GM18858 (cell line): ENCODE measurements around the gene KLKB1.
A peak's percentile ranks its signal among the peaks of the same experiment; 100 is the strongest.
"Not testable (repeated sequence)": the region's sequence is repeated elsewhere in the genome, so short reads cannot be mapped to it uniquely, and the experiment has no call there.

ENCODE experiments used
- ATAC-seq: cut with Tn5 transposase; IDR thresholded peaks from one replicate; pipeline ENCODE4 v1.9.1; 2021; ENCODE audit not compliant: unreplicated experiment

Gene KLKB1

DNA sequence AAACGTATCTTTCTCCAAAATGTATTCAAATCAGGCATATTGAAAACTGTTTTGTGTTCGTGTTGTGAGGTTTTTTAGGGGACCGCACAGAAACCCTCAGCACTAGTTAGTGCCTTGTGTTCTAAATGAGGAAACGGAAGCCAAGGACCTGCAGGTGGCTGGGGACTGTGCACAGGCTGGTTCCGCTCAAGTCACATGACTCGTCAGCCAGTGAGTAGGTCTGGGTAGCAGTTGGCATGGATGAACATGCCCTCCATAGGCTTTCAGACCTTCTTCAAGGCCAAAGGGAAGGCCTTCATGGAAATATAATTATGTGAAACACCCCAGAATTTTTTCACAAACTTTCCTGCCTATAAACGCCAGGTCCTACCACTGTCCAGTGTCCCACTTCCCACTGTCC is 37.4 kb downstream of the KLKB1 start:
- no peak for ATAC-seq

DNA sequence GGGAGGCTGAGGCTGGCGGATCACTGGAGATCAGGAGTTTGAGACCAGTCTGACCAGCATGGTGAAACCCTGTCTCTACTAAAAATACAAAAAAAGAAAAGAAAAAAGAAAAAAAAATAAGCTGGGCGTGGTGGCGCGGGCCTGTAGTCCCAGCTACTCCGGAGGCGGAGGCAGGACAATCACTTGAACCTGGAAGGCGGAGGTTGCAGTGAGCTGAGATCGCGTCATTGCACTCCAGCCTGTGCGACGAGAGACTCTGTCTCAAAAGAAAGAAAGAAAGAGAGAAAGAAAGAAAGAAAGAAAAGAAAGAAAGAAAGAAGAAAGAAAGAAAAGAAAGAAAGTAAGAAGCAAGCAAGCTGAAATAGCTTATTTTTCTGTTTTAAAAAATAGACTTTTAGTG is 37.9 kb downstream of the KLKB1 start:
- ATAC-seq, result not testable (repeated sequence)

DNA sequence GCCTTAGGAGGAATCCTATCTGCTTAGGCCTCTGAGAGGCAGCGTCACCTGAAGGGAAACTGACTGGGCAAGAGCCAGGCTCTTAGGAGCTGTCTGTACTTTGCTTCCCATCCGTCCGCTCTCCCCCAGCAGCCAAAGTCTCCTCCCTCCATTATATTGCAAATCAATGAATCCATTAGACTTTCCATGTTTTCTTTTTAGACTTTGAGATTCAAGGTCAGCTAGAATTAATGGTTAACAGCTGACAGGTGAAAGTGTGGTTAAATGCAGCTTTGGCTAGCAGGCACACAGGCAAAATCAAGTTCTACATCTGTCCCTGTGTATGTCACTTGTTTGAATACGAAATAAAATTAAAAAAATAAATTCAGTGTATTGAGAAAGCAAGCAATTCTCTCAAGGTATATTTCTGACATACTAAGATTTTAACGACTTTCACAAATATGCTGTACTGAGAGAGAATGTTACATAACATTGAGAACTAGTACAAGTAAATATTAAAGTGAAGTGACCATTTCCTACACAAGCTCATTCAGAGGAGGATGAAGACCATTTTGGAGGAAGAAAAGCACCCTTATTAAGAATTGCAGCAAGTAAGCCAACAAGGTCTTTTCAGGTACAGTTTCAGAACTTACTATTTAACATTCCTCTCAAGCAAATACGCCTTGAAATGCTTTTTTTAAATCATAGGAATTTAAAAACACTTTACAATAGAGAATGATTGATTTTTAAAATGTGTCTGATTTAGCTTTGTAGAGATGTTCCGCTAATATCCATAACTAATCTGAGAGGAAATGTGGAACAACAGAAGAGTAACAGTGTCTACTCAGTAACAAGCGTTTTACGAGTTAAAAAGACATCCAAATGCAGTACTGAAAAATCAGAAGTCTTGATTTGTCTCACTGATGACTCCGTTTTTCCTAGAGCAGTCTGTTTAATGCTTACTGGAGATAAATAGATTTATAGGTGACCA is 38.7 kb downstream of the KLKB1 start, which contains the start of gene F11:
Gene F11, plus strand, starts transcription at position 507 of the 970 bp plus-strand sequence. CDS start 948 bp downstream, outside the sequence.
- ATAC-seq, result no peak

DNA sequence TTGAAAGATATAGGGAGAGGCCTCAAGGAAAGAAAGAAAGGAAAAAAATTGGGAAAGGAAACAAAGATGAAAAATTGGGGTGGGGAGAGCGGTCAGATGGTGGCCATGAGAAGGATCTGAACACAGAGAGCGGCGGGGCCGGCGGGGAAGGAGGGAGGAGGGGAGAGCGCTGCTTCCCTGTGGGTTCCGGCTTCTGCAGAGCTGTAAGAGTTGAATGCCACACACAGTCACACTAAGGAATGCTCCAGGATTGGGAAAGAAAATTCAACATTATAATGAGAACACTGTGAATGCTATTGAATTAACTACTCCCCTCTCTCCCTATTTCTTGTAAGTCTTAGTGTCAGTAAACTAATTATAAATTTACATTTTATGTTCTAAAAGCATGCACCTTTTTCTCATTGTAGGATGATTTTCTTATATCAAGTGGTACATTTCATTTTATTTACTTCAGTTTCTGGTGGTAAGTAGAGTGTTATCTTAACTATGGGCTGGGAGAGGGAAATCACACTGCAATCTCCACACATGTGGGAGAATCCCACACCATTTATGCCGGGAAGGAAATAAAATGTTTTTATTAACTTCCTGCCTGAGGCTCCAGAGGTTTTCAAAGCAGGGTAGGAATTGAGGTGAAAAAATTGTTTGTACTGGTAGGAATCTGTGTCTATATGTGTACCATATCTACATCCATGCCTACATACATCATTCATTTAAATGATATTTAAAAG is 39.6 kb downstream of the KLKB1 start:
- ATAC-seq, result no peak

DNA sequence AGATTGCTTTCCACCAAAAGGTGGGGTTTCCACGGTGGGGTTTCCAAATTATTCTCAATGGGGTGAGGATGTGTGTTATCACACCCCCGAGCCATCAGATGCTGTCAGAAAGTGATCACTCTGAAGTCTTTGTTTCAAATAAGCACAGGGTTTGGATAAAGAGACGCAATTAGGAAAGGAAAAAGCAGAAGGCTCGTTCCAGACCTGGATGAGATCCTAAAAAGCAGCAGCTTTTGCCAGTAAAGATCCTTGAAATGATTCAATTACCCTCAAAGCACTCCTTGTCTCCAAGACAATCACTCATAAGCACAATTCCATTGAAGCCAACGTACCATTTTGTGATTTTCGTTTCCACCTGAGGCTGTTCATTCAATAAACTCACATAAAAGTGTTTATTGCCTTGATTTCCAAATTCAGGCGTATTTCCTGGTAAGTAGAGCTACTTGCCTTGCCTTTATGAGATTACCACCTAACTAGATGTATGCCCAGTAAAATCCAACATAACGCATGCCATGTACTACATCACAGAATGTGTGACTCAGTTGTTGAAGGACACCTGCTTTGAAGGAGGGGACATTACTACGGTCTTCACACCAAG is 43.9 kb downstream of the KLKB1 start:
- no peak for ATAC-seq

DNA sequence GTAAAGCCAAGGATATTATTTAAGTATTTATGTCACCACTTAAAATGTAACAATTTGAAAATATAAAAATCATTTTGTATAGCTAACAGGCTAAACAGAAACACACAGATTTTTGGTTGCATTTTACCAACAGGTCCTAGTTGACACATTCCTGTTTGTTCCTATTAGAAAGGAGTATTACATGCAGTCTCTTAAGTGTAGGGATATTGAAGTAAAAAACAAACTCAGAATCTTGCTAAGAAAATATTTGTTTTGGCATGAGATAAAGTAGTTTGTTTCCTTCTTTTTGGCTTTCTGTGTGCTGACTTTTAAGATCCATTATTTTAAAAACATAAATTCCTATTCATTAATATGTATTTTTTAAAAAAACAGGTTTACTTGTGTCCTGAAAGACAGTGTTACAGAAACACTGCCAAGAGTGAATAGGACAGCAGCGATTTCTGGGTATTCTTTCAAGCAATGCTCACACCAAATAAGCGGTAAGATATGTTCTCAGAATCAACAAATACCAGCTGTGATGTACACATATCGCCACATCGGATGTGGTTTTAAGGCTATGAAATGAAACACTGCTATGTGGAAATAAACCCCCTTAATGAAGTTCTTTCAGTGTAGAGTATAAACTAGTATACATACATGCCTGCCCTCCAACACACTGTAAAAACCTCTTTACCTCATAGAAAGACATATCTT is 45.5 kb downstream of the KLKB1 start:
- ATAC-seq, result no peak

DNA sequence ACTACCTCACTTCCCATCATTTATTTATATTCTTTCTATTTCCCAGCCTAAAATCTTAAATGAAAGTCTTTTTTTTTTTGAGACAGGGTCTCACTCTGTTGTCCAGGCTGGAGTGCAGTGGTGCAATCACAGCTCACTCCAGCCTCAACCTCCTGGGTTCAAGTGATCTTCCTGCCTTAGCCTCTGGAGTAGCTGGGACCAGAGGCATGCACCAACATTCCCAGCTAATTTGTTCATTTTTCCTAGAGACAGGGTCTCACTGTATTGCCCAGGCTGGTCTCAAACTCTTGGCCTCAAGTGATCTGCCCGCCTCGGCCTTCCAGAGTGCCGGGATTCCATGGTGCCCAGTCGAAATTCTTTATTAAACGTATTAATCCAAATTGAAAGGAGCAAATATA is 46.1 kb downstream of the KLKB1 start:
- not testable (repeated sequence) for ATAC-seq

DNA sequence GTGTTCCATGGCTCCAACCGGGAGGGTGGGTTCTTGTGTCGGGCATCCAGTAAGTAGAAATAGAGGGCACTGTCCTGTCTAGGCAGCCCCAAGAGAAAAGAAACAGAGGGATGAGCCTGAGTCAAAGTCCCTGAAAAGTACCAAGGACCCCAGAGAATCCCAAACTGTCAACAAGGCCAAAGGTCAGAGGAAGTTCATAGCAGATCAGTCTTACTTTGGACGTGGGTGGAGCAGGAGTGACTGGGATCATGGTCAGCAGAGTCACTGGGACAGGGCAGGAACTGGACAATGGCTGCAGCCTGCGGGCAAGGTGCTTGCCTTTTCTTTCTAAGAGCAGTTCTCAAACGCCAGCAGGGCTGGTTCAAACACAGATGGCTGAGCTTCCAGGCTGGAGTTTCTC is 56.0 kb downstream of the KLKB1 start:
- no peak for ATAC-seq

DNA sequence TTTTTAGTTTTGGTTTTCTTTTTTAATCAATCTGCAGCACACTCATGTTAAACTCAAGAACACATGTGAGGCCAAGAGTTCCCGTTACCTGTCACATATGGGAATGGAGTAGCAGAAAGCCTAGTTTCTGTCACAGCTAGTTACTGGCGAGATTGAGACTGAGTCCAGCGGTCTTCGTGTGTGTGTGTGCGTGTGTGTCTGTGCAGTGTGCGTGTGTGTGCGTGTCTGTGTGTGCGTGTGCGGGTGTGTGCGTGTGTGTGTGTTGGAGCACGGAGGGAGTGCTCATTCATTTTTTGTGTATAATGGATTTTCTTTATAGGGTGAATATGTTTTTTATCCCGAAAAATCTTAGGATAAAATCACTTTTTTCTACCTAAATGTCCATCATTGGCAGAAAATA is 57.8 kb downstream of the KLKB1 start:
- ATAC-seq, result no peak

DNA sequence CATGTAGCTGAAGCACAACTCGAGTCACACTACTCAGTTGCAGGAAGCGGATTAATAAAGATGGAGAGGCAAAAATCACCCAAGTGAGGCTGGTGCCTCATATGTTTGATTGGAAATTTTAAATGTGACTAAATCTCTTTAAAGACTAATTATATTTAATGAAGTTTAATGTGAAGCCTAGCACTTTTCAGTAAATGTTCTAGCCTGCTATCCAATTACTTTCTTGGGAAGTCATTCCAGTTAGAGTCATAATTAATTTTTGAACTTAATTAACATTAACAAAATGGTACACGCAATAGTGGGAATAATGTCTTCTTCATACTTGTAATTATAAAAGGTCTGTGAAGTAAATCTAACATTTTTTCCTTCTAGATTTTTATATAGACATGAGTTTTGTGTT is 59.3 kb downstream of the KLKB1 start:
- ATAC-seq, result no peak

DNA sequence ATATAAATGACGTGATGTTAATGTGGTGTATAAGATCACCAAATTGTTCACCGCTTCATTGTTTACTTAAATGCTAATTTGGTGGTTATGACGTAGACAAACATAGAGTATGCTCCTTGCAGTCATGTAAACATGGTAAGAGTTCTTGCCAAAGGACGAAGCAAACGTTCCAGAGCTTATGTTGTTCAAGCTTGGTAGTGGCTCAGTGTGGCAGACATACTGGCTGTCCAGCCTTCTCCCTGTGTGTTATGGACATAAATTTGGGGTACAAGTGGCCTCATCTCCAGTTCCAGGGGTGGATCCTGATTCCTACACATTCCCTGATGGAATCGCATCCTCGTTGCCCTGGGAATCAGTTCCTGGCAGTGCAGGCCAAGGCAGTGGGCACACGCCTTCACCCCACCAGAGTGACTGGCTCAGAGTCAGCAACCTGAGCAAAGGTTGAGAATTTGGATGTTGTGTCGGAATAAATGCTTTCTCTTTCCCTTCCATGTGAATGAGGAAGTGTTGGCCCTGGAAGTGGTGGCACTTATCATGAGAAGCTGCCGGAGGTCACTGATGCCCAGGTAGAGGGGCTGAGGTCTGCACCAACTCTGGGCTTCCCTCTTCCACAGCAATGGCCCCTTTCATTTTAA is 64.1 kb downstream of the KLKB1 start:
- no peak for ATAC-seq

DNA sequence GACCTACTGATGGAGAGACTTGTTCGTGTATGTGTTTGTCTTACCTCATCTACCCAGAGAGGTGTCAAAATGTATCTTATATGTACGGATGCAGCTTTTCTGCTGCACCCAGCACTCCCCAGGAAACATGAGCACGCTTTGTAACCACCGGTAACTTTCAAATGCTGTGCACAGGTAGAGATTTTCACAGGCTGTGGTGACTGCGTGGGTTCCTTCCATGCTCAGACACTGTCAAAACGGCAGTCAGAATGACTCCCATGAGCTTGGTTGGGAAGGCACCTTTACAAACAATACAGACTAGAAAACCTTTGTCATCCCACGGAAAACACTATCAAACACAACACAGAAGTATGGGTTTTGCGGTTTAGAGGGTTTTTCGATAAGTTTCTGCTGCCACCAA is 66.9 kb downstream of the KLKB1 start:
- no peak for ATAC-seq

DNA sequence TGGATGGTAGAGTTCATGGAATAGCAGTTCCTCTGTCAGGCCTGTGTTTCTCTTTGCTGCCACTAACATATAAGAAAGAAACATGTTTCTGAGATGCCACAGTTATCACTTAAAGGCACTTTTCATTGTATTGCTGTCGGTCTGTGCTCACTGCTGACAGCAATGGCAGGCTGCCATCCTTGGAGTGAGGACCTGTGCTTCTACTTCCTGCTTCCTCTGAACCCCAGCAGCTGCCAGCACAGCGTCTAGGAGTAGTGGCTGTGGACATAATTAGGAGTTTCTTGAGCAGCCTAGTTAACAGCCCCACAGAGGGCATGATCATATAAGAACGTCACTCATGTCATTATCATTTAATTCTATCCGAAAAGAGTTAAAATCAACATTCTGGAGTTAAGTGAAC is 69.2 kb downstream of the KLKB1 start:
- no peak for ATAC-seq

DNA sequence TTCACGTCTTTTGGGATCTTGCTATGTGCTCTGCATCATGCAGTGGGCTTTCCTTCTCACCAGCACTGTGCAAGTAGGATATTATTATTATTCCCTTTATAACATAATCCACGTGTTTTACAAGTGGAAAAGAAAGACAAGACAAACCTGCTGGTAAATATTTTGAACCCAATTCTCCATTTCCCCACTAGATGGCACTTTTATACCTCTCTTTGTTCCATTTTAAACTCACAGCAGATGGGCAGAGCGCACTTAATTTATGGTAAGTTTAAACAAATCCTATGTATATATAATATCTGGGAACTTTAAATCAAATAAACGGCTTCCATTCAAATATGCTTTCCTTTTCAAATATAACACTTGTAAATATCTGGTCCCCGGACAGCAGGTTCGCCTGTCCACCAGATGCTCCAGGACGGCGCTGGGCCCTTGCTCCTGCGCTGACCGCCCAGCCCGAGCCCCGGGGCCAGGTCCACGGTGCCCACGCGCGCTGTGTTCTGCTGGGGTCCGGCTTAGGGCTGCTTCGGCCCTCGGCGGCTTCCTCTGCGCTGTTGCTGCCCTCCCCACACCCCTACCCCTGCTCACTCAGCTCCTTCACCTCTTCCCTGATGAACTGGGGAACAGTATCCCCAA is 69.8 kb downstream of the KLKB1 start:
- ATAC-seq, result peak; percentile 40

DNA sequence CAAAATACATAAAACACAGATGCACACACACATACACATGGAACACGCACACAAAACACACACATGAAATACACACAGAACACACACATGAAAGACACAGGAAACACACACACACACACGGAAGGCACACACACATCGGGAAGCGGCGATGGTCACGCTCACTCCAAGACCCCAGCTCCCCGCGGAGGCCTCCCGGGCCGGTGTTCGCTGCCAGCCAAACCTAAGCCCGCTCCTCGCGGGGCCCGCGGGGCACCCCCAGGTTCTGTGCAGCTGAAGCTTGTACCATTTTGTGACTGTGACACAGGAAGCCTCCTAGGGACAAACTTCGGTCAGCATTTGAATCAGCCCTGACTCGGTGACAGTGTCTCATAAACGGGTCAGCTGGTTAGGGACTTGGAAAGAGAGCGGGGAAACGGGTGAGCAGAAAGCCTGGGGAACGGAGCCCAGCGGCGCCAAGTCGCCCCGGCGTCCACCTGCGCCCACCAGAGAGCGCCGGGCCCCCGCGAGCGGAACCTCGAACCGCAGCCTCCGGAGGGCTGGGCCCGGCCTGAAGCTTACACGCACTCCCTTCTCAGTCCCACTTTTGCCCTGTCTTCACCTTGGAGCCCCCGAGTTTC is 70.8 kb downstream of the KLKB1 start:
- no peak for ATAC-seq

DNA sequence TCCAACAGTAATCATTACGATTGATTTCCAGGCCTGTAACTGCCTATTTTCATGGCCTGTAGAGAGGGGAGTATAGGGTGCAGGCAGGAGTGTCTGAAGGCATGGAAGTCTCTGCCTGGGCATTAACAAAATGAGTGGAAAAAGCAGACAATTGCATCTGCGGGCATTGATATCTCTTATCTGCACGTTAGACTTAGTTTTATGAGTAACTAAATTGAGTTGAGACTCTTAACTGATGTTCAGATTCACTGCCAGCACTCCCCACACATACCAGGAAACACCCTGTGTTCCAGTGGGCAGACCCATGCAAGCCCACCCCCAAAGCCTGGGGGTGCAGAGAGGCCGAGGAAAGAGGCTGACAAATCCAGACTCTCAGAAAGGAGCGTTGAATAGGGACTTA is 72.0 kb downstream of the KLKB1 start:
- no peak for ATAC-seq

DNA sequence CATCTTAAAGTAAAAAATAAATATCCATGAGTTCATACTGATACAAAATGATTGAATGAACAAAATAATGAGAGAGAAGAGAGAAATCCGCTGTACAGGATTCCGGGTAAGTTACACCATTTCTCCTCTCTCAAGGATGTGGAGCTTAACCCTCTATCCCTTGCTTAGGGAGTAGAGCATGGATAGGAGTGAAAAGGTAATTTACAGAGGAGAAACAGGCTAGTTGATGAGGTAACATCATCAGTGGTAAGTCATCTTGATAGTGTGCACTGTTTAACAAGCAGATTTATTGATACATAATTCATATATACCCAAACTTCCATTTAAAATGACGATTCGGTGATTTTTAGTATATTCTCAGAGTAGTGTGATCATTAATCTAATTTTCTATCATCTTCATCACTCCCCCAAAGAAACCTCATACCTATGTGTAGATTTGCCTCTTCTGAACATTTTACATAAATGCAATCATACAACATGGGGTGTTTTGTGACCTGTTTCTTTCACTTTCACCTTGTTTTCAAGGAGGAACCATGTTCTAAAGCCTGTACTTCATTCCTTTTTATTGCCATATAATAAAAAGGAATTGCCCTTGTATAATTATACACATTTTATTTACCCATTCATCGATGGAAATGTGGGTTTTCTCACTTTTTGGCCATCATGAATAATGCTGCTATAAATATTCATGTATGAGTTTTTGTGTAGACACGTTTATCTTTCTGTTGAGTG is 73.5 kb downstream of the KLKB1 start:
- ATAC-seq, result no peak

DNA sequence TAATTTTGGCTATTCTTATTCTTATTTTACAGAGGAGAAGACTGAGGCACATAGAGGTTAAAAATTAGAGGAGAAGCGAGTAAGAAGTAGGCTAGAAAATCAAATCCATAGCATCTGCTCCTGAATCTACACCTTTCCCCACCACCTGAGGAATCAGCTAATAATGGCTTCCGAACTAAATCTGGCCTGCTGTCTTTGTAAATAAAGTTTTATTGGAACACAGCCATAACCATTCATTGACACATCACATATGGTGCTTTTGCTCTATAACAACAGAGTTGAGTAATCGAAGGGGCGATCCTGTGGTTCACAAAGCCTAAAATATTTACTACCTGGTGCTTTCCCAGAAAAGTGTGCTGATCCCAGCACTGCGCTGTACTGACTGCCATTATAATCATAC is 76.9 kb downstream of the KLKB1 start:
- ATAC-seq, result no peak

DNA sequence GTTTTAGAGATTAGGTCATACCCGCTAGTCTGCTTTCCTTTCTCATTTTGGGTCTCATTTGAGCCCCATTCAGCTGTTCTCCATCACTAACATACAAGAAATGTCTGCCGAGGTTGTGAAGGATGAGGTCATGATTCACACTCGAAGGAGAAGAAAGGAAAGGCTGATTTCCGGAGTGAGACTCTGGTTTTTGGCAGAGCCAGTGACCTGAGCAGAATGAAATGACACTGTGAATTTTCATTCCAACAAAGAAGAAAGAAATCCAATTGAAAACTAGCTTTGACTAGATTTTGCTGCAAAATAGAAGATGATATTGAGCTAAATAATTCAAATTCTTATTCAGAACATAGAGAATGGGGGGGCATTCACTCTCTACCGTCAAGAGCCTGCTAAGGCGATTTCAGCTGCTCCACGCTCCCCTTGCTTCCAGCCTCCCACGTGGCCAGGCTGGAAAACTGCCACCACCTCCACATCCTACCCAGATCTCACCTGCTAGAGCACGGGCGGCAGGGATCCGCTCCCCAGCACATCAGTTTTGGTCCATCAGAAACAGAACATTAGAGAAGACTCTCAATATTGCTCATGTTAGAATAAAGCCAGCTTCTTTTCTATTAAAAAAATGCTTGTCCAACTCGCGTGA is 77.7 kb downstream of the KLKB1 start:
- no peak for ATAC-seq
